Measurements from ENCODE around the gene DIO2. TPM values are rescaled to one million over a fixed set of nuclear protein-coding genes. Genes with fewer than 3 reads are reported as not detected.

The DIO2 gene
- total RNA-seq, 1 experiment from 2014 or later: 48.2 TPM

DNA sequence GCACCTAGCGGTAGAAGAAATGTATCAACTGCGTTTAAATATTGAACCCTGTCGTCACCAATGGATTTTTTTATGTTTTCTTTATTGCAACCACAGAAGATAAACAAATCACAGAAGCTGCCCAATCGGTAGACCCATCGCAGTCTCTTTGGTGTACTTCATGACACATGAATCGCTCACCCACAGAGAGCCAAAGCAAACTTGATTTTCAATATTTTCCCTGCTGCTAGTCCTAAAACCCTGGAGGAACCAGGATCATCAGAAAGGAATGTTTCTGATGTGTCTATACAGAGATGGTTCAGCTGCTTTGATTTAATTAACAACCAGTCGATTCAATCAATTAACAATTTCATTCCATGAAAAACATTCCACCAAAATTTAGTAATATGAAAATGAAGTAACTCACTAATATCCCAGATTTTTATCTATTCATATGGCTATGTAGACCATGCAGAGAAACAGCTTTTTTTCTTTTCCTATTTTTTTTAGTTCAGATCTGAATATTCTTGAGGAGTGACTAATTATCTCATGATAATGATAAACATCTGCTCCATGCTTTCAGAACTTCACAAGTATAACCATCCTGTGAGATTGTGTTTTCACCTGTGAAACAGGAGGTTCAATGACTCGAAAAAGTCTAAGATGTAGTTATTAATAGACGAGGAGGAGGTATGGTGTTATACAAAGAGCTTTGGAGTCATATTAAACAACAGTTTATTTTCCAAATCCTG lies 46.1 kb downstream of the DIO2 start:
- Histone ChIP-seq H3K4me1 (replicated peaks; ENCODE audit: insufficient read depth) (no peaks in the 10 kb centered on the region), H3K27me3 (ENCODE audit: insufficient read depth, low read depth) (no peaks in the 10 kb centered on the region), H3K9me2 (ENCODE audit: insufficient read depth) (no peaks in the 10 kb centered on the region), H3F3A (ENCODE audit: insufficient read depth, low read depth) (no peaks in the 10 kb centered on the region), H3K36me3 (ENCODE audit: low read depth) (no peaks in the 10 kb centered on the region), H3K27ac (no peak overlapping the region), H3K4me3 (no peak overlapping the region), H2AFZ (no peak overlapping the region), H3K79me2 (ENCODE audit: low read depth) (no peaks in the 10 kb centered on the region), H4K20me1 (ENCODE audit: insufficient read depth) (no peaks in the 10 kb centered on the region), H3K9me3 (ENCODE audit: insufficient read depth, low read depth) (no peaks in the 10 kb centered on the region), H3K4me2 (no peak overlapping the region)
- intact Hi-C loops (cut with micrococcal nuclease; ENCODE audit: unreplicated experiment): no loop called here
- no peak for DNase-seq
- TF ChIP-seq EZH2 (IDR thresholded peaks at IDR 0.05; ENCODE audit: low read depth): no peak
- TF ChIP-seq, protein P1, sequence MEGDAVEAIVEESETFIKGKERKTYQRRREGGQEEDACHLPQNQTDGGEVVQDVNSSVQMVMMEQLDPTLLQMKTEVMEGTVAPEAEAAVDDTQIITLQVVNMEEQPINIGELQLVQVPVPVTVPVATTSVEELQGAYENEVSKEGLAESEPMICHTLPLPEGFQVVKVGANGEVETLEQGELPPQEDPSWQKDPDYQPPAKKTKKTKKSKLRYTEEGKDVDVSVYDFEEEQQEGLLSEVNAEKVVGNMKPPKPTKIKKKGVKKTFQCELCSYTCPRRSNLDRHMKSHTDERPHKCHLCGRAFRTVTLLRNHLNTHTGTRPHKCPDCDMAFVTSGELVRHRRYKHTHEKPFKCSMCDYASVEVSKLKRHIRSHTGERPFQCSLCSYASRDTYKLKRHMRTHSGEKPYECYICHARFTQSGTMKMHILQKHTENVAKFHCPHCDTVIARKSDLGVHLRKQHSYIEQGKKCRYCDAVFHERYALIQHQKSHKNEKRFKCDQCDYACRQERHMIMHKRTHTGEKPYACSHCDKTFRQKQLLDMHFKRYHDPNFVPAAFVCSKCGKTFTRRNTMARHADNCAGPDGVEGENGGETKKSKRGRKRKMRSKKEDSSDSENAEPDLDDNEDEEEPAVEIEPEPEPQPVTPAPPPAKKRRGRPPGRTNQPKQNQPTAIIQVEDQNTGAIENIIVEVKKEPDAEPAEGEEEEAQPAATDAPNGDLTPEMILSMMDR (conservative IDR thresholded peaks at IDR 0.05): no peak
- CTCF ChIA-PET: no interaction called here
- POLR2A ChIA-PET (ENCODE audit: unreplicated experiment): no interaction called here
- no TSS peak for BruUV-seq (replicated peaks)

- no peaks in the 10 kb centered on the region for H3K79me2 ChIP-seq (ENCODE audit: low read depth)
- TF ChIP-seq, protein P1 (conservative IDR thresholded peaks at IDR 0.05): no peak
- TF ChIP-seq EZH2 (IDR thresholded peaks at IDR 0.05; ENCODE audit: low read depth): no peak
- H3K4me2 ChIP-seq: peak overlapping the region; percentile 56
- H3K36me3 ChIP-seq (ENCODE audit: low read depth): no peaks in the 10 kb centered on the region
- POLR2A ChIA-PET (ENCODE audit: unreplicated experiment): no interaction called here
- H3K9me3 ChIP-seq (ENCODE audit: insufficient read depth, low read depth): peaks cover 5% of the 10 kb centered on the region; the same call in 1 of the 2 replicates
- no peaks in the 10 kb centered on the region for H3K9me2 ChIP-seq (ENCODE audit: insufficient read depth)
- H2AFZ ChIP-seq: no peak overlapping the region
- H3K27me3 ChIP-seq (ENCODE audit: insufficient read depth, low read depth): no peaks in the 10 kb centered on the region
- H4K20me1 ChIP-seq (ENCODE audit: insufficient read depth): no peaks in the 10 kb centered on the region
- DNase-seq: no peak
- H3F3A ChIP-seq (ENCODE audit: insufficient read depth, low read depth): peaks cover 4% of the 10 kb centered on the region; the same call in 1 of the 2 replicates
- H3K27ac ChIP-seq: no peak overlapping the region
- intact Hi-C loops (cut with micrococcal nuclease; ENCODE audit: unreplicated experiment): no loop called here
- BruUV-seq (replicated peaks): no TSS peak
- H3K4me1 ChIP-seq (replicated peaks; ENCODE audit: insufficient read depth): peaks cover 14% of the 10 kb centered on the region
- H3K4me3 ChIP-seq: no peak overlapping the region
- CTCF ChIA-PET: no interaction called here
Measured at GRCh38 chr14:80152763-80153162, 58.5 kb downstream of the DIO2 start.

- Histone ChIP-seq H3K4me1 (replicated peaks; ENCODE audit: insufficient read depth) (peaks cover 14% of the 10 kb centered on the region), H2AFZ (no peak overlapping the region), H3K4me3 (no peak overlapping the region), H3K27me3 (ENCODE audit: insufficient read depth, low read depth) (no peaks in the 10 kb centered on the region), H3F3A (ENCODE audit: insufficient read depth, low read depth) (peaks cover 4% of the 10 kb centered on the region; the same call in 1 of the 2 replicates), H3K9me3 (ENCODE audit: insufficient read depth, low read depth) (peaks cover 5% of the 10 kb centered on the region; the same call in 1 of the 2 replicates), H3K36me3 (ENCODE audit: low read depth) (no peaks in the 10 kb centered on the region), H4K20me1 (ENCODE audit: insufficient read depth) (no peaks in the 10 kb centered on the region), H3K27ac (no peak overlapping the region), H3K9me2 (ENCODE audit: insufficient read depth) (no peaks in the 10 kb centered on the region), H3K4me2 (peak overlapping the region; percentile 56), H3K79me2 (ENCODE audit: low read depth) (no peaks in the 10 kb centered on the region)
- BruUV-seq (replicated peaks): no TSS peak
- ChIA-PET CTCF (no interaction called here), POLR2A (ENCODE audit: unreplicated experiment) (interaction anchor here (0.5 kb wide), 1 partner anchor 172 kb away, joined by 7 read pairs; no protein-coding TSS in a partner anchor)
- DNase-seq: peak in 1 of 2 experiments; percentile 68
- intact Hi-C loops (cut with micrococcal nuclease; ENCODE audit: unreplicated experiment): no loop called here
- TF ChIP-seq, protein P1 (conservative IDR thresholded peaks at IDR 0.05): no peak
- TF ChIP-seq EZH2 (IDR thresholded peaks at IDR 0.05; ENCODE audit: low read depth): no peak
Measured at GRCh38 chr14:80152166-80152565, 59.1 kb downstream of the DIO2 start.
